Measurements from ENCODE around the gene MTREX.

MTREX gene

DNA sequence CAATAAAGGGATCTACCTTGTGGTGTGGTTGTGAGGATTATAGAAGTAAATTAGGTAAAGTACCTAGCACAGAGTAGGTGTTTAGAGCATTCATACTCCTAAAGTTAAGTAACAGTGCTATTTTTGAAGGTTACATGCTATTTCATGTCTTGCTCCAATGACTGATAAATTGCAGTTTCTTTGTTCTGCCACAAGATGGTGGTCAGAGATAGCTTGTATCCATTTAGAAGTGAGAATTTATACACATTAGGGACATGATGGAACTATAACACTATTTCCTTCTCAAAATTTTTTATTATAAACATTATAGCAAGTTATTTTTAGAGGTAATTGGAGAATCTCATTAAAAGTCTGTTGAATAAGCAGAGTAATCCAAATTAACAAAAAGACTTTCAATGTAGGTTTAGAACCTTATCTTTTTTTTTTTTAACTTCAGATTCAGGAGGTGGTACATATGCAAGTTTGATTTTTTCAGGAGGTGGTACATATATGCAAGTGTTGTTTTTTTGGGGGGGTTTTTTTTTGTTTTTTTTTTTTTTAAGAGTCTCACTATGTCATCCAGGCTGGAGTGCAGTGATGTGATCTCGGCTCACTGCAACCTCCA lies 17.1 kb downstream of the MTREX start:
- no peak for DNase-seq (ENCODE audit: low read depth)

DNA sequence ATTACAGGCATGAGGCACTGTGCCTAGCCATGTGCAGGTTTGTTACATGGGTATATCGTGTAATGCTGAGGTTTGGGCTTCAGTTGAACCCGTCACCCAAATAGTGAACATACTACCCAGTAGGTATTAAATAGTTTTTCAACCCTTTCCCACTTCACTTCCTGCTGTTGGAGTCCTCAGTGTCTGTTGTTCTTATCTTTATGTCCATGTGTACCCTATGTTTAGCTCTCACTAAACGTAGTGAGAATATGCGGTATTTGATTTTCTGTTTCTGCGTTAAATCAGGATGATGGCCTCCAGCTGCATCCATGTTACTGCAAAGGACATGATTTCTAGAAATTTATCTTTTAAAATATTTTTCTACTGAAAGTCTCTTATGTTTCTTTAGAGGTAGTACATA lies 17.8 kb downstream of the MTREX start:
- no peak for DNase-seq (ENCODE audit: low read depth)

DNA sequence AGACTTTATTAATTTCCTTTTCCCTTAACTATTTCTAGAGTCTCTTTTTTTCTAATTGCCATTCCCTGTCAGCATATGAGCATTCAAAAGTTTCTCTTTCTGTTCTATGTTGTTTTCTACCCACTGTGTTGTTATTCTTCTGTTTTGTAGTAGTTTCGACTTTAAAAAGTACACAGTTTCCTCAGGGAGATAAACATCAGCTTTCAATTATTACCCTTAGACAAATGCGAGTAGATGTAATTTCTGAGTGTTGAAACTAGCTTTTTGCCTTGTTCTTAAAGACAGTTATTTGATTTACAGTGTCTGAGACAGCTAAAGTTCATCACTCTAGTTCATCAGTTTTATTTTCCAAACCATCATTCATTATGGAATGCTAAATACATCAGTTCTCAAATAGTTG lies 19.5 kb downstream of the MTREX start:
- DNase-seq (ENCODE audit: low read depth), result no peak

DNA sequence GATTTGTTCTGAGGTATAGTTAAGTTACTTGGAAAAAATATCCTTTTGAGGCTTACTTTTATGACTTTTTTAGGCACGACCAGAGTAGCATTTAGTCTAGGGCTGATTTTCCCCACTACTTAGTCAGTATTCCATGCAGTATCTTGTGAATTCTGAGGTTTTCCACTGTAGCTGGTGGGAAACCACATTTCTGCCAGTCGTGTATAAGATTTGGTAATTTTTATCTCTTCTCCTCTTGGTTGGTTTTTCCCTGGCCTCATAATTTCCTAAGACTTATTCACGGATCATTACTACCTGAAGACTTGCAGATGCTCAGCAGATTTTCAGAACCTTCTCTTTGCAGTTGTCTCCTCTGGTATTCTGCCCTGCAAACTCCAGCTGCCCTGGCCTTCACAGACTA lies 23.5 kb downstream of the MTREX start:
- no peak for DNase-seq (ENCODE audit: low read depth)

DNA sequence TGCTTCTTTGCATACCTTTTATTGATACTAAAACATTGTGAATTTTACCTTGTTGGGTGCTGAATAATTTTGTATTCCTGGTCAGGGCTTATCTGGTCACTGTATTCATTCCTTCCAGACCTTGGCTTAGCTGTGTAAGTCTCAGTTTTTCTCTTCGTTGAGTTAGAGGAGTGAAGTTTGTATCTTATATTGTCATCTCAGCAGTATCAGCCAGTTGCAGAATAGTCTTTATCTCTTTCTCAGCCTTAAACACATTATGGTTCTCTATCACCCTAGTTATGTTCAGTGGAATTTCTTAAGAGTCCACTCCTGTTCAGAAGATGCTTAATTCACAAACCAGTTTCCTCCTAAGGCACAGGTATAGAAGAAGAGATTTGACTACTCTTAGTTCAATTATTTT lies 25.2 kb downstream of the MTREX start:
- DNase-seq (ENCODE audit: low read depth), result no peak

DNA sequence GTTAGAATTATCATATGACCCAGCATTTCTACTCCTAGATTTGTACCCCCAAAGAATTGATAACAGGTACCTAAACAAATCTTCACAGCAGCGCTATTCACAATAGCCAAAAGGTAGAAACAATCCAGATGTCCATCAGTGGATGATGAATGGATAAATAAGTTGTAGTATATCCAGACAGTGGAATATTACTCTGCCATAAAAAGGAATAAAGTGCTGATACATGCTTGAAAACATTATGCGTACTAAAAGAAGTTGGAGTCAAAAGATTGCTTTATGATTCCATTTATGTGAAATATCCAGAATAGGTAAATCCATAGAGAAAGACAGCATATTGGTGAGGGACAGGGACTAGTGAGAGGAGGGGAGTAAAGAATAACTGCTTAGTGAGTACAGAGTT lies 26.0 kb downstream of the MTREX start:
- DNase-seq (ENCODE audit: low read depth), result no peak

DNA sequence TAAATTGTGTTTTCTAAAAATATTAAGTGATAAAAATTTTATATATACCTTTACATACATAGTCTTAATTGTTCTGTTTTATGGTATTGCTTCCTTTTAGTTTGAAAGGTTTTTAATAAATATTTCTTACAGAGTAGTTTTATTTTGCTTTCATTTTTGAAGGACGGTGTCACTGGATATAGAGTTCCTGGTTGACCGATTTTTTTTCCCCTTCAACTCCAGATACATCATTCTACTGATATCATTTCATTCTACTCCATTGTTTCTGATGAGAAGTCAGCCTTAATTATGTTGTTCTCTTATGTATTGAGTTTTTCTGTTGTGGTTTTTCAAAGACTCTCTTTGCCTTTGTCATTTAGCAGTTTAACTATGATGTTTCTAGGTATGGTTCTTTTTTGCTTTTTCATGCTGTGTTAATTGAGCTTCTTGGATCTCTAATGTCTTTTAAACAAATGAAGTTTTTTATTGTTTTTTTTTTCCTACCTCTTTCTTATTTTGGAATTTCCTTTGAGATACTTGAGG lies 30.4 kb downstream of the MTREX start:
- no peak for DNase-seq (ENCODE audit: low read depth)

DNA sequence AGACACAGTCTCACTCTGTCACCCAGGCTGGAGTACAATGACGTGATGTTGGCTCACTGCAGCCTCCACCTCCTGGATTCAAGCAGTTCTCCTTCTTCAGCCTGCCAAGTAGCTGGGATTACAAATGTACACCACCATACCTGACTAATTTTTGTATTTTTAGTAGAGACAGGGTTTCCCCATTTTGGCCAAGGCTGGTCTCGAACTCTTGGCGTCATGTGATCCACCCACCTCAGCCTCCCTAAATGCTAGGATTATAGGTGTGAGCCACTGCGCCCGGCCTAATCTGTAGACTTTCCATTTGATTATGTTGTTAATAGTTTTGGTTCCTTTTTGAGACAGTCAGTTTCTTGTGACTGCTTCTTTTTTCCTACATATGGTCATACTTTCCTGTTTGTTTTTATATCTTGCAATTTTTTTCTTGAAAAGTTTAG lies 31.0 kb downstream of the MTREX start:
- DNase-seq (ENCODE audit: low read depth), result peak; percentile 16

DNA sequence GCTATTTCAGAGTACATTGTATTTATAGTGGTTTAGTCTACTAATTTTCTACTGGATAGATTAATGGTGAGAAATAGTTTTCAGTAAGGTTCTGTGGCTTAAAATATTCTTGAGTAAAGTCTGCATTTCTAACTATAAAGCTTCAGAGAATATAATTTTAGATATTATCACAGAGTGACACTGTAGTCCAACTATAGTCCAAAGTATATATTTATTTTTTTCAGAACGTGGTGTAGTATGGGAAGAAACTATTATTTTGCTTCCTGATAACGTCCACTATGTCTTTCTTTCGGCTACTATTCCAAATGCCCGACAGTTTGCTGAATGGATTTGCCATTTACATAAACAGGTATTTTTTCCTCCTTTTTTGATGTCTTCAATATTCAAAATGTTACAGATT lies 35.3 kb downstream of the MTREX start:
- no peak for DNase-seq (ENCODE audit: low read depth)

DNA sequence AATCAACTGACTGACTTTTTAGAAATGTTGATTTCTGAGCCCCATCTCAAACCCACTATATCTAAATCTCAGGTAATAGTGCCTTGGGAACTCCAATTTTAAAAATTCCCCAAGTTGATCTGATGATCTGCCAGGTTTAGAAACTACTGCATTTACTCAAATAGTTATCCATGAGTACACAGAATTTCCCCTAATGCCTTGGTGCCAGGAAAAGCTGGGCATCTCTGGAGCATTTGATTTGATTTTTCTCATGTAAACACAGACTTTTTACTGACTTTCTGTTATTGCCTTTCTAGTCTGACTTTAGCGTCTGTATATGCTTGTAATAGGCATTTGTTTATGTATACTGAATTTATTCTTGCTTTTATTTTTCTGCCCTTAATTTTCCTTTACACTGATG lies 35.8 kb downstream of the MTREX start:
- no peak for DNase-seq (ENCODE audit: low read depth)

DNA sequence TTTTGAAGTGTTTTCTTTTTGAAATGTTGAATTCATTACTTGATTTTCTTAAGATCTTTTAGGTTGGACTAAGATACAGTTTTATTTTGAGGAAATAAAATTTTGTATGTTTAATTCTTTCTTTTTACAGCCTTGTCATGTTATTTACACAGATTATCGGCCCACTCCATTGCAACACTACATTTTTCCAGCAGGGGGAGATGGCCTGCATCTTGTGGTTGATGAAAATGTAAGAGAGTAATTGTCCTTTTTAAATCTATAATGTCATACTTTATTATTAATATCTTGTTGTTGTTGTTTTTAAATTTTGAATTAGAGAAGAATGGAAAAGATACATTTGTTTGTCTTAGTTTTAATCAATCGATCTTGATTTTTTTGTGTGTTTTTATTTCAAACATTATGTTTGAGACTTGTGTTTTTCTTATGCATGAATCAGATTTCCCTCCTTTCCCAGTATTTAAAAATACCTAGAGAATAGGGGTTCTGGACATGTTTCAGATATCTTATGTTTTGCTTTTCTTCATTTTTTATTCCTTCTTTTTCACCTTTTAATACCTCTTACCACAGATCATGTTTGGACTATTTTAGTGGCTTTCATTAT lies 36.7 kb downstream of the MTREX start:
- DNase-seq (ENCODE audit: low read depth), result peak; percentile 28

DNA sequence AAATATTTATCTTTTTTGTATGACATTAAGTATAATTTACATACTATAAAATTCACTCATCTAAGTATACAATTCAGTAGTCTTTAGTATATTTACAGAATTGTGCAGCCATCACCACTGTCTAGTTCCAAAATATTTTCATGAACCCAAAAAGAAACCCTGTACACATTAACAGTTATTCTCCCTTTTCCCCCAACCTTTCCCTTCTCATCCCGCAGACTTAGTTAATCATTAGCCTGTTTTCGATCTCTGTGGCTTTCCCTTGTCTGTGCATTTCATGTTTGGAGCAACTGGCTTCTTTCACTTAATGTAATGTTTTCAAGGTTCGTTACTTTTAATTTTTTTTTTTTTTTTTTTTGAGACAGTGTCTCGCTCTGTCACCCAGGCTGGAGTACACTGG lies 37.5 kb downstream of the MTREX start:
- no peak for DNase-seq (ENCODE audit: low read depth)

DNA sequence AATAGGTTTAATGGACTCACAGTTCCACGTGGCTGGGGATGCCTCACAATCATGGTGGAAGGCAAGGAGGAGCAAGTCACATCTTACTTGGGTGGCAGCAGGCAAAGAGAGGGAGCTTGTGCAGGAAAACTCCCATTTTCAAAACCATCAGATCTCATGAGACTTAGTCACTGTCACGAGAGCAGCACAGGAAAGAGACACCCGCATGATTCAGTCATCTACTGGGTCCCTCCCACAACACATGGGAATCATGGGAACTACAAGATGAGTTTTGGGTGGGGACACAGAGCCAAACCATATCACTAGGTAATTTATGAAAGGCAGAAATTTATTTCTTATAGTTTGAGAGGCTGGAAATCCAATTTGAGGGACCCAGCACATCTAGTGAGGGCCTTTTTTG lies 40.0 kb downstream of the MTREX start:
- DNase-seq (ENCODE audit: low read depth), result no peak

DNA sequence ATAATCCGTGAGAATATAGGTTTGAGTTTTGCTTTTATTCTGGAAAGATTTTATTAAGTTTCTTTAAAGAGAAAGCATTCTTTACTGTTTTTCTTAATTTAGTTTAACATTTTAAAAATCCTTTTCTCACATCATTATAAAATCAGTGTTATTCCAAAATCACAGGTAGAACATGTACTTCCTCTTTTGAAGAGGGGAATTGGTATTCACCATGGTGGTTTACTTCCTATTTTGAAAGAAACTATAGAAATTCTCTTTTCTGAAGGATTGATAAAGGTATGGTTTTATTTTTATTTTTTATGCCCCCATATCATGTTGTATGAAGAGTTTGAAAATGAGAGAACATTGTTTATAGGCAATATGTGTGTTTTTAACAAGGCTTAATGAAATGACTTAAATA lies 43.0 kb downstream of the MTREX start:
- DNase-seq (ENCODE audit: low read depth), result no peak

DNA sequence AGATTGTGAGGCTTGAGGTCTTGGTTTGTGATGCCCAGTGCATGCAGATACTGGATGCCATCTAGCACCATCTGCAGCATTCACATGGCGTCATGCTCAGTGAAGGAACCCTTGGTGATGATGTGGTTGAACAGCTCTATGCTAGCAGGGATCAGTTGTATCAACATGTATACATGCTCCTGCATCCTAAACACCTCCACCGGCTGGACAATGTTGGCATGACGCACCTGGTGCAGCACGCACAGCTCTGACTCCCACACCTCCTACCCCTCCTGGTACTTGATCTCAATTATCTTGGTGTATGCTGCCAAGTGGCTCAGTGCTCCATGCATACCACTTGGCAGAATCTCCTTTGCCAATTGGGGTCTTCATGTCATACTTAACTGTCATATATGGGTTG lies 49.1 kb downstream of the MTREX start:
- DNase-seq (ENCODE audit: low read depth), result no peak

DNA sequence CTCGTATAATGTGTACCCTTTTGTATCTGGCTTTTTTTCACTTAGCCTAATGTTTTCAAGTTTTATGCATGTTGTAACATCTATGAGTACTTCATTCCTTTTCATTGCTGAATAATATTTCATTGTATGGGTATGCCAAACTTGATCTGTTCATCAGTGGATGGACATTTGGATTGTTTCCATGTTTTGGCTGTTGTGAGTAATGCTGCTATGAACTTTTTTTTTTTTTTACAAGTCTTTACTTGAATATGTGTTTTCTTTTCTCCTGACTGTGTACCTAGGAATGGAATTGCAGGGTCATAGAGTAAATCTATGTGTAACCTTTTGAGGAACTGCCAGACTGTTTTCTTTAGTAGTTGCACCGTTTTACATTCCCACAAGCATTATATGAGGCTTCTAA lies 52.4 kb downstream of the MTREX start:
- DNase-seq (ENCODE audit: low read depth), result no peak

DNA sequence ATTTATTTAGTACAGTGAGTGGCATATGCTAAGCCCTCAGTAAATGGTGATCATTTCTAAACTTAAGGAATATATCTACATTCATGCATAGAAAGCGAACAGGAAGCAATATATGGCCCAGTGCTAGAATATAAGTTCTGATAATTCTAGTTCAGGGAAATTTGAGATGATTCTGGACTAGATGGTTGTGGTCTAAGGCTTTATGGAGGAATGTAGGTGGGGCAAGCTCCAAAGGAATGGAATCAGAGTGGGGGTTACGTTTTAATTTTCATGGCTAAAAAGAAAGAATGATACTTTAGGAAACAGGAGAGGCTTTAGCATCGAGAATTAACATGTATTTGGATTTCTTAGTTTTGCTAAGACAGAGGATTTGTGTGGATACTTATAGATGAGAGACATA lies 56.1 kb downstream of the MTREX start:
- DNase-seq (ENCODE audit: low read depth), result no peak

DNA sequence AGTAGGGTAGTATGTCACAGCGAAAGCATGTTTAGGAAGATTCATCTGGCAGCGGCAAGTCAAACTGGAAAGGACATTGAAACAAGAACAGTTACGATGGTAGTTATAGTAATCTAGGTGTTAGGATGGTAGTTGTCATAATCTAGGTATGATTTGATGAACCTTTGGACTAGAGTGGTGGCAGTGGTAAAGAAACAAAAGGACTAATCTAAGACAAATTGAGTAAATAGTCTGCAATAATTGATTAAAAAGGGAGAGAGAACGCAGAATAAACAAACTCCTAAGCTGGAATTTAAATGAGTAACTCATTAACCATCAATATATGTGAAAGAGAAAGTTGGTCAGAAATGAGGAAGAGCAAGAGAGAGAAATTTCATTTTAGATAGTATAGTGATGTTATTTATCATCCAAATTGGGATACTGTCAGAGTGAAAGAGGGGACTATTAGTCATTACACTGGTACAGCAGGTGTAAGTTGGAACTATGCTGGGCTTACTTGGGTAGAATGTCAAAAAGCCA lies 56.8 kb downstream of the MTREX start:
- DNase-seq (ENCODE audit: low read depth), result no peak

DNA sequence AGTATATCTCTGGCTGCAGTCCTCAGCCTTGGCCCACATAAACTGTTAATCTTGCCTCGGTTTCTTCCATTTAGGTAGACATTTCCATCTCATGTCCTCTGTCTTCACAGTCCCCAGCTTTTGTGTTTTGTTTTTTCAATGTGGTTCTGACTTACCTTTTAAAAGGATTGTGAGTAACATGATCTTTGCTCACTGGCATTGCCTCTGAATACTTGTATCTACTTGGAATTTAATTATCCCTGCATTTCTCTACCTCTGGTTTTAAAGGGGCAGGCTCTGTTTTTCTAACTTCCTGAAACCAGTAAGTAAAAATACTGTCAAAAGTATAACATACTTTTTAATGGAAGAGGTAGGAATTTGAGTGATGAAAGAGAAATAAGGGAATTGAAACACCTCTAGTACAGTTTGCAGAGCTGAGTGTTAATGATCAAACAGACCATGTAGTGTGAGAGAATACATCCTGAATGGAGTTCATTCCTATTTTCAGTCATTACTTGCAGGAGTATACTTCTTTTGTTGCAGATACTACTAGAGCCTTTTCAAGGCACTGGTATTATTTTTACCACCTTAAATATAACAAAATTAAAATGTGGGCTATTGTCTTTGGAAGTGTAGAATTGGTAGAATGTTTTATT lies 62.6 kb downstream of the MTREX start:
- no peak for DNase-seq (ENCODE audit: low read depth)

DNA sequence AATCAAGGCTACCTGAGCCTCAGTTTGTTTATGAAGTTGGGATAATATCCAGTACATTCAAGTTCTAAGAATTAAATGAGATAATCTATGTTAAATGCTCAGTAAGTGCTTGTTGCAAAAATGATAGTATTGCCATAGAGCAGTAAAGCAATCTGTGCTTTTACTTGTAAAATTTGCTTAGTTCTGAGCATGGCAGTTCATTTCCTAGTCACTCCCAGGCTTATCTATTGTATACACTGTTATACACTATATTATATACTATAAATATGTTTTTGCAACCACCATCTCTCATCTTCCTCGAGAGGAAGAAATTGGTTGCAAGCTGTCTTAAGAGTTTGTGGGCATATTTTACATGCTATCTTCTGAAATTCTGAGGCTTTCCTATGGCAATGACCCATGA lies 63.4 kb downstream of the MTREX start:
- DNase-seq (ENCODE audit: low read depth), result no peak

DNA sequence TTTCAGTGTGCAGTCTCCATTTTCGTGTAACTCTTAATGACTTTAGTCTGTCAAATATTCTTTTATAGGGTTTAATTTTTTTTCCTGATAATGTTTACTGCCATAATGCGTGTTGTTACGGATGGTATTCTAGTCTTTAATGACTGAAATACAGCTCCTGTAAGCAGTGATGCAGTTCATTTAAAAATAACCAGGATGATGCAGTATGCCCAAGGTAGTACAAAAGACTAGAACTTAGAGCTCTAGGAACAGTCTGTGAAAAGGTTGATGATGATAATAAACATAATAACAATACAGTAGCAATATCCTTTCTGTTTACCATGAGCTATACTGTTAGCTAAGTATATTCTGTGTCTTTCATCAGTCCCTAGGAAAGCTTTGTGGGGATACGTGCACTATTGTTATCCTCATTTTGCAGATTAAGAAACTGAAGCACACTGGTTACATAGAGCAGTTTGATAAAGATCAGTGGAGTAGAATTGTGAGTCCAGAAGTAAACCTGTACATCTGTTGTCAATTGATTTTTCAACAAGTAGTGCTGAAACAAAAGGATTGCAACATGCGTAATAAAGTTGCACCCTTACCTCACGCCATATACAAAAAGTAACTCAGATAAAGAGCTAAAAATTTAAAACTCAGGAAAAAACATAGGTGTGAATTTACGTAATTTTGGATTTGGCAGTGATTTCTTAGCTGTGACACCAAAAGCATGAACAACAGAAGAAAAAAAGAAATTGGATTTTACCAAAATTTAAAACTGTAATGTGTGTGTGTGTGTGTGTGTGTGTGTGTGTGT lies 64.5 kb downstream of the MTREX start:
- no peak for DNase-seq (ENCODE audit: low read depth)

DNA sequence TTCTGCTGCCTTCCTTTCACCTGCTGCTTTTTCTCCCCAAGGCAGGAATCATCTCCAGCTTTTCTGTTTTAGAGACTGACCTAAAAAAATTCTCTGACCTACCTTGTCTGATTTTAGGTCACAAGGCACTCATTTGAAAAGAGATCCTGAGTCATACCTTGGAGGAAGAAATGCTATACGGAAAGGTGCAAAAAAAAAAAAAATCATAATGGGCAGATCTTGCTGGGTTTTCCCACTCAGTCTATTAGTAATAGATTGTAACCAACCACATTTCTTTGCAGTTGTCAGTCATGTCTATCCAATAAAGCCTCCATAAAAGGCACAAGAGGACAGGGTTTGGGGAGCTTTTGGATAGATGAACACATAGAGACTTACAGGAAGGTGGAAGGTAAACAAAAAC lies 70.0 kb downstream of the MTREX start:
- no peak for DNase-seq (ENCODE audit: low read depth)

DNA sequence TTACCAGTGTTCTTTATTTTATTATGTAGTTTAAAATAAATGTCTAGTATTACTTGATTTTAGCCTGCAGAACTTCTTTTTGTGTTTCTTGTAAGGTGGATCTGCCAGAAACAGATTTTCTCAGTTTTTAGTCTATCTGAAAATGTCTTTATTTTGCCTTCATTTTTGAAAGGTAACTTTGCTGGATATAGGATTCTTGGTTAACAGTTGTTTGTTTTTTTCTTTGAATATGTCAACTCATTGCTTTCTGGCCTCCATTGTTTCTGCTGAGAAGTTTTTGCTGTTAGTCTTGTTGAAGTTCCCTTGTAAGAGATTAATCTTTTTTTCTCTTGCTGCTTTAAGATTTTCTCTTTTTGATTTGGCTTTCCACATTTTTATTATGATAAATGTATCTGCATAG lies 75.5 kb downstream of the MTREX start:
- DNase-seq (ENCODE audit: low read depth), result no peak
